HG03175 (cell line): Measurements from ENCODE around the gene ASF1B.
A peak's percentile ranks its signal among the peaks of the same experiment; 100 is the strongest.

Experiments
- ATAC-seq: cut with Tn5 transposase; IDR thresholded peaks from one replicate; pipeline ENCODE4 v1.9.1; 2021; ENCODE audit warnings: mild to moderate bottlenecking, moderate library complexity; ENCODE audit not compliant: unreplicated experiment

ASF1B gene

DNA sequence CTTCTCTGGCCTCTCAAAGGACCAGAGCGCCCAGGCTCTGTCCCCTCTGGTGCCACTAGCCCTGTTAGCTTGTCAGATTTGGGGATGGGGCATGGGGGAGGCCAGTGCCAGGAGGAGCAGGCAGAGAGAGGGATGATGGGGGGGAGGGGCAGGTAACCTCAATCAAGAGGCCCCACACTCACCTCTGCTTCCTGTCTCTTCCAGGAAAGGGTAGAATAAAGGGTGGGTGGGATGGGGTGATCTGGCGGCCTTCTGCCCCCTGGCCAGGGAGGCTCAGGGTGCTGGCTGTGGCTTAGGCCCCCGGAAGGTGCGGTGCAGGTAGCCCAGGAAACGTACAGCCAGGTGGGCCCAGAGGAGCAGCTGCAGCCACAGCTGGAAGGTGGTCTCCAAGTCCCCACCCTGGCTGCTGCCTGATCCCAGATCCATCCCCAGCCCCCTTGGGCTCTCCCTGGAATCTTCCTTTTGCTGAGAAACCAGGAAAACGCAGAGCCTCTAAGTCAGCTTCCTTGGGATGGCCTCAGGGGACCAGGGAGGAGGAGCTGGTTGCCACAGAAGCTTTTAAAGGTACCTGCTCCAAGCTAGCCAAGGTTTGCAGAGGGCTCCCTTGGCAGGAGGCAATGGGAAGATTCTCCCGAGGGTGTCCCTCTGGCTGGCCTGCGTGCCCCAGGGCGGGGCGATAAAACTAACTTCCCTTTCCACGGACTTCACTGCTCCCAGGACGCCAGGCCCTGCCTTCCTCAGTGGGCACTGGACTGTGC, 24.2 kb downstream of the ASF1B start:
- ATAC-seq, result no peak

DNA sequence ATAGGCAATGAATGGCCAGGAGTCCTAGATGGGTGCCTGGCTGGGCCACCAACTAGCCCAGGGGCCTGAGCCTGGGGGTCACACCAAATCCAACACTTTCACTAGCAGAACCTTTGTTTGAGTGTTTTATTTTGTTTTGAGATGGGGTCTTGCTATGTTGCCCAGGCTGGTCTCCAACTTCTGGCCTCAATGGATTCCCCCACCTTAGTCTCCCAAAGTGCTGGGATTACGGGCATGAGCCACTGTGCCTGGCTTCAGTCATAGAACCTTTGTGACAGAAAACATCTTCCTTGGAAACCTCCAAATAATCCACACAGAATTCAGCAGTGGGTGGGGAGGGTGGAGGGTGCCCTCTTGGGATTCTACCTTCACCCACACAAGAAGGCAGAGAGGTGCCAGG, 24.9 kb downstream of the ASF1B start:
- no peak for ATAC-seq

- no peak for ATAC-seq
These were observed 25.7 kb downstream of the ASF1B start for GRCh38 chr19:14110650-14111049.

DNA sequence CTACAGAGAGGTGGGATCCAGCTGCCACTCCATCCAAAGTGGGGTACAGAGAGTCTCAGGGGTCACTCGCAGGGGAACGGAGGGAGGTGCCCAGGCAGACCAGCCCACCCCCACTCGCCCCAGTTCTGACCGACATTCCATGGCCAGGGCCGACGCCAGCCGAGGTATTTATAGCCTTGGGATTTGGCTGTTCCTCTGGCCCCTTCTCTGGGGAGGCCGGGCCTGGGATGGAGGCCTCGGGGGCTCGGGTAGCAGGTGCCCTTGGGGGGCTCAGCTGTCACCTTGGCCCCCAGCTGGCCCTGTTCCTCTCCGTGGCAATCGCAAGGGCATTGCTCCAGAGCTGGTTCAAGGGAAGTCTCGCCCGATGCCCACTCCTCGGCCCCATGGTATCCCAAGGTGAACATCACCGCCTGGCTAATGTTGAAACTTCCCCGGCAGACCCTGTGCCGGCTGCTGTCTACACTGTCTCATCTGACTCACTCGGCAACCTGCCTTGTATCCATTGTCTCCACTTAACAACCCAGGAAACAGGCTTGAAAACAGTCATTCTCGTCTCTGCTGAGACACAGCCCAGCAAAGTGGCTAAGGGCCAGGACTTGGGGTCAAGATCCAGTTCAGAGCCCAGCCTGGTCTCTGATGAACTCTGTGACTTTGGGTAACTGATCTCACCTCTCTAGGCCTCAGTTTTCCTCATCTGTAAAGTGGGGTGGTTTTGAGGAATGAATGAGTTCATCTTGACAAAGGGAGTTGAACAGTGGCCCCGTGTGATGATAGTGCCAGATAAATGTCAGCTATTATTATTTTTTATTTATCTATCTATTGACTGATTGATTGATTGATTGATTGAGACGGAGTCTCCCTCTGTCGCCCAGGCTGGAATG, 28.6 kb downstream of the ASF1B start:
- no peak for ATAC-seq

DNA sequence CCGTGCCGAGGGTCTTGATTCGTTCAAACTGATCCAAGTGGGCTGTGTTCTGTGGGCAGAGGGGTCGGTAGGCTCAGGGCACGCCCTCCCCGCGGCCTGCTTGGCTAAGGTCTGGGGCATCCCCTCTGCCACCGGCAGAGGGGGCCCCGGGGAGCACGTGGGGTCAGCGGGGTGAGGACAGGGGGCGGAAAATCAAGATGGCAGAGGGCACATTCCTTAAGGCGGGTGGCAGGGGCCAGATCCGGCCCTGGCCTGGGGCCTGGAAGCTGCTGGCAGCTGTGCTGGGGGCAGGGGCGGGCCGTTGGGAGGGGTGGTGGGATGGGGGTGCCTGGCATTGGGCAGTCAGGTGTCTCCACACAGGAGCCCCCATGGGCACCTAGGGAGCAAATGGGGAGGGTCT, 29.5 kb downstream of the ASF1B start:
- ATAC-seq, result no peak

GRCh38 chr19:14105680-14106079, 30.7 kb downstream of the ASF1B start:
- no peak for ATAC-seq

GRCh38 chr19:14103310-14103709, 33.1 kb downstream of the ASF1B start:
- no peak for ATAC-seq

DNA sequence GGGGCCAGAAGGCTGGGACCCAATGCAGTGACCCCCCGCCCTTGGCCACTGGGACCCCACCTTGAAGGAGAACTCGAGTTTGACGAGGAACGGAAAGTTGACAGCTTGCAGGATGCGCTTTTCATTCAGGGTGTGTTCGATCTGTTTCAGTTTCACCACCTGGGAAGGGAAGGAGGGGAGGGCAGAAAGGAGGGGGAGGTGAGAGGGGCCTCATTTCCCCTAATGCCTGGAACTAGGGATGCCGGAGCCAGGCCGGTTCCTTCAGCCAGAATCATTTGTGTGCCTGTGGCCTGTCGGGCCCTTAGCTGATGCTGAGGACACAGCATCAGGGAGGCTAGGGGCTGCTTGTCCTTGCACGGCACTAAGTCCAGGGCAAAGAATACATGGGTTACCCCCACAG, 33.6 kb downstream of the ASF1B start:
- ATAC-seq, result no peak

GRCh38 chr19:14102102-14102696, 34.2 kb downstream of the ASF1B start:
- ATAC-seq, result no peak

- no peak for ATAC-seq
These were observed 35.3 kb downstream of the ASF1B start for GRCh38 chr19:14101003-14101545.

DNA sequence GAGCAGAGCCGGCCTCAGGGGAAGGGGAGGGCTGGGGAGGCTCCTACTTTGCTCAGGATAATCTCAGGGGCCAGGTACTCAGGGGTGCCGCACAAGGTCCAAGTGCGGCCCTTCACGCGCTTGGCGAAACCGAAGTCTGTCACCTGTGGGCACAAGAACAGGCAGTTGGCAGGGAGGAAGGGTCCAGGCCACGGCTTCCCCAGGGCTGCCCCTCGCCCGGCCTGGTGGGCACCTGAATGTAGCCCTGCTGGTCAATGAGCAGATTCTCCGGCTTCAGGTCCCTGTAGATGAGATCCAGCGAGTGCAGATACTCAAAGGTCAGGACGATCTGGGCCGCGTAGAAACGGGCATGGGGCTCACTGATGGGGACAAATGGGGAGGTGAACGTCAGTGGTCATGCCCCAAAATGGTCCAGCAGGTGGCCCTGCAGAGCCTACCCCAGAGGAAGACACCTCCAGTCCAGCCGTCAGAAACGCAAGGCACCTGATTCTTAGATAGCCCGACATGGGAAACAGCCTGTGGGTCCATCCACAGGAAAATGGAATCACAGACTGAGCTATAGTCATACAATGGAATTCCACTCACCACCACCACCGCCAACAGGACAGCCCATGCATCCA, 38.7 kb downstream of the ASF1B start:
- no peak for ATAC-seq

DNA sequence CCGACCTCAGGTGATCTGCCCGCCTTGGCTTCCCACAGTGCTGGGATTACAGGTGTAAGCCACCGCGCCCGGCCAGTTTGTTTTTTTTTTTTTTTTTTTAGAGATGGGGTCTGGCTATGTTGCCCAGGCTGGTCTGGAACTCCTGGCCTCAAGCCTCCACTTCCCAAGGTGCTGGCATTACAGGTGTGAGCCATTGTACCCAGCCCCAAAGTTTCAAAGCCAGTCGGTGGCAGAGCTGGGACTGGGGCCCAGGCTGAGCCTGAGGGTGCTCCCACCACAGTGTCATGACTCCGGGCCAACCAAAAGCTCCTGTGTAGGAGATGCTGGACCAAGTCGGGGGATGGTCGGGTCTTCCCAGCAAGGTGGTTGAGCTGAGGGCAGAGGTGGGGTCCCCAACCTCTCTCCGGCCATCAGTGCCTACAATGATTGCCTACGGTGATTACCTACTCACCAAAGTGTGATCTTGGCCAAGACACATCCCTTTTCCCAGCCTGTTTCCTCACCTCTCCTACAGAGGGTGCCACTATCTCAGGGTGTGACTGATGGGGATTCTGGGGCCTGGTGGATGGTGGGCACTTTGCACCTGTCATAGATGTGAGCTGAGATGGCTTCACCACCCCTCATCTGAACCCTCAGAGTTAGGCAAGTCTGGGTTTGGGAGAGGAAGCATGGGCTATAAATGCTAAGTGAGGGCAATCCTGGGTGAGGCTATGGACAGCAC, 40.0 kb downstream of the ASF1B start:
- ATAC-seq, result no peak

DNA sequence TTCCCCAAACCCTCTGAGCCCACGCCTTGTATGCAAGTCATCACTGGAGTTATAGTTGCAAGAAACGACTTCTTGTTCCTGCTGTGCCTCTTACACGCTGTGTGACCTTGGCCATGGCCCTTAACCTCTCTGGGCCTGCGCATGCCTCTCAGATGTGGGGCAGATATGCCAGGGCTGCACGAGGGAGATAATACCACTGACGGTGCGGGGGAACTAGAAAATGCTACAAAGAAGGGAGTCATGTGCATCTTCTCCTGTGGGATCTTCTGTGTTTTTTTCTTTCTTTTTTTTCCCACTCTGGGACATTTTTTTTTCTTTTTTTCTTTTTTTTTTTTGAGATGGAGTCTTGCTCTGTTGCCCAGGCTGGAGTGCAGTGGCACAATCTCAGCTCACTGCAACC, 41.5 kb downstream of the ASF1B start:
- ATAC-seq, result no peak

GRCh38 chr19:14093117-14093823, 43.1 kb downstream of the ASF1B start:
- no peak for ATAC-seq

DNA sequence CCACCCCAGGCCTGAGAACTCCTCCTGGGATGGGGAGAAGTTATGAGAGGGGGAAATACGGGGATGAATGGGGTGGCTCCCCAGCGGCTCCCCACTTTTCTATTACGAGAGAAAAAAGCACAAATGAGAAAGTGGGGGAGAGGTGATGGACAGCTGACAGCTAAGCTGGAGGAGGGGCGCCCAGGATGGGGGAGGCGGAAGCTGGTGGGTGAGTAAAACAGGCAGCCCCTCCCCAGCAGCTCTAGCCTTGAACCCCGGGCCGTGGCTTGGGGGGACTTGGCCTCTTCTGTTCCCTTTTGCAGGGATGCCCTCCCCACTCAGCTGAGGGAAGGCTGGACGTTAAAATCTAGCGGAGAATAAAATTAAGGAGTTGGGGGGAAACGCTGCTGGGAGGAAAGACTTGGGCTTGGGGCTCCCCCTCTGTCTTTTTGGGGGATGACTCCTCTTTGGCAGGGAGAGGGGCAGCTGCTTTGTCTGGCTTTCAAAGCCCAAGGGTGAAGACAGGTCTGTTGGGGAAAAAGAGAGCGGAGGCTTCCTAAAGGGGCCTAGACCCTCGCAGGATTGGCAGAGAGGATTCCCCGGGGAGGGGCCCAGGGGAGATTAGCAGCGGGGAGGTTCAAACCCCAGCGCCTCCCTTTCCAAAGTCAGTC, 44.5 kb downstream of the ASF1B start:
- ATAC-seq, result no peak

DNA sequence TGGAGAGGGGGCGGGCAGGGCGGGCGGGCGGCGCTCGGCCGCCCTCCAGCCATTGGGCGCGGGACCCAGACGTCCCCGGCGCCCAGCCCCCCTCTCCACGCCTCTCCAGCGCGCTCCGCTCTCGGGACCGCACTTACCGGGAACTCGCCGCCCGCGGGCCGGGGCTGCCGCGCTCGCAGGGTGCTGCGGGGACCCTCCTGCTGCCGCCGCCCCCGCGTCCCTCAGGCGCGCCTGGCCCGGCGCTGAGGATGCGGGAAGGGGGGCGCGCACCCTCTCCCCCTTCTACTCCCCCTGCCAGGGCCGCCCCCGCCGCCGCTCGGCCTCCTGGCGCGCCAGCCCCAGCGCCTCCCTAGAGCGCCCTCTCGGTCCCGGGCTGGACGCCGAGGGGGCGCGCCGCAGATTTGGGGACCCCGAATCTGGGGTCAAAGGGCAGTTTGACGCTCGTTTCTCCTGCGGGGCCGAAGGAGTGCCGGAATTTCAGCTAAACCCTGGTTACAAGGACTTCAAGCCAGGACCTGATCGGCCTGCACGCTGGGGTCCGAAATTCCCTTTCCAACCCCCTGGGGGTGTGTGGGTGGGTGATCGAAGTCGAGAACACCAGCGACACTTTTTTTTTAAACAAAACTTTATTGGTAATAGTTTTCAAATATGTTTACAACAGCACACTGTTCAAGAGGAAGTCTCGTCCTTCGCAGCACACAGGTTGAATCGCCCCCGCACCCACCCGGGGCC, 45.1 kb downstream of the ASF1B start:
- peak; percentile 55 for ATAC-seq

- ATAC-seq, result peak; percentile 43
These were observed 45.8 kb downstream of the ASF1B start, which contains the start of gene SAMD1 for GRCh38 chr19:14090509-14091080. TSS of gene SAMD1 (minus strand) at chr19:14090751.
